ENCODE results near the gene TELO2. TPM values are rescaled to one million over a fixed set of nuclear protein-coding genes. Genes with fewer than 3 reads are reported as not detected.
"Not testable (repeated sequence)": the region's sequence is repeated elsewhere in the genome, so short reads cannot be mapped to it uniquely, and the experiment has no call there.

The TELO2 gene
- total RNA-seq, 1 donor from 2014 or later, result 49.8 TPM

DNA sequence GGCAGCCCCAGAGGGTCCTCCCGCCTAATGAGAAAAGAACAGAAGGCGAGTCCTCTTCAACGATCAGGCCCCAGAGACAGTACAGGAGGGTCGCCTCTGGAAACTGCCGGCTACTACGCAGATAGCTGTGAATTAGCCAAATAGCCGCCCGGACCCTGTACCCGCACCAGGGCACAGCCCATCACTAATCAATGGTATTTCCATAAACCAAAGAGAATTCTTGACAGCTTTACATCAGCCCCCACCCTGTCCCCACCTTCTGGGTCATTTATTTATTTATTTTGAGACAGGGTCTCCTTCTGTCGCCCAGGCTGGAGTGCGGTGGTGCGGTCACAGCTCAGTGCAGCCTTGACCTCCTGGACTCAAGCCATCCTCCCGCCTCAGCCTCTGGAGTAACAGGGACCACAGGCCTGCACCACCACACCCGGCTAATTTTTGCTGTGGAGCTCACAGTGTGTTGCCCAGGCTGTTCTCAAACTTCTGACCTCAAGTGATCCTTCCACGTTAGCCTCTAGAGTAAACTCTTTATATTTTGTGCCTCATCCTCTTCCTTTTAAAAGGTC, 17.5 kb upstream of the TELO2 start:
- no peak for DNase-seq (ENCODE audit: low spot score)

DNA sequence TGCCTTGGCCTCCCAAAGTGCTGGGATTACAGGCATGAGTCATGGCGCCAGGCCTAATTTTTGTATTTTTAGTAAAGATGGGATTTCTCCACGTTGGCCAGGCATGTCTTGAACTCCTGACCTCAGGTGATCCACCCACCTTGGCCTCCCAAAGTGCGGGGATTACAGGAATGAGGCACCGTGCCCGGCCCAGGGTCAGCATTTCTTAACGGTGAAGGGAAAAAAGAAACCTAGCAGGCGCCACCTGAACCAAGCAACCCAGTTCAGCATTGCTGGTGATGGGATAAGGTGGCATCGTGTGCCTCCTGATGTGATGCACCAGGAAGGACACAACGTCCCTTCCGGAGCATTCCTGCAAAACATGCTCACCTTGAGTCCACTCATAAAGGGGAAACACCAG, 16.1 kb upstream of the TELO2 start:
- no peak for DNase-seq (ENCODE audit: low spot score)

DNA sequence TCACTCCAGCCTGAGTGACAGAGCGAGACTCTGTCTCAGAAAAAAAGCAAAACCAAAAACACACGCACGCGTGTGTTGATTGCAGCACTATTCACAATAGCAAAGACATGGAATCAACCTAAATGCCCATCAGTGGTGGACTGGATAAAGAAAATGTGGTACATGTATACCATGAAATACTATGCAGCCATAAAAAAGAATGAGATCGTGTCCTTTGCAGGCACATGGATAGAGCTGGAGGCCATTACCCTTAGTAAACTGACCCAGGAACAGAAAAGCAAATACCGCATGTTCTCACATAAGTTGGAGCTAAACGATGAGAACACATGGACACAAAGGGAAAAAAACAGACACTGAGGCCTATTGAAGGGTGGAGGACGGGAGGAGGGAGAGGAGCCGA, 14.2 kb upstream of the TELO2 start:
- DNase-seq (ENCODE audit: low spot score), result not testable (repeated sequence)

DNA sequence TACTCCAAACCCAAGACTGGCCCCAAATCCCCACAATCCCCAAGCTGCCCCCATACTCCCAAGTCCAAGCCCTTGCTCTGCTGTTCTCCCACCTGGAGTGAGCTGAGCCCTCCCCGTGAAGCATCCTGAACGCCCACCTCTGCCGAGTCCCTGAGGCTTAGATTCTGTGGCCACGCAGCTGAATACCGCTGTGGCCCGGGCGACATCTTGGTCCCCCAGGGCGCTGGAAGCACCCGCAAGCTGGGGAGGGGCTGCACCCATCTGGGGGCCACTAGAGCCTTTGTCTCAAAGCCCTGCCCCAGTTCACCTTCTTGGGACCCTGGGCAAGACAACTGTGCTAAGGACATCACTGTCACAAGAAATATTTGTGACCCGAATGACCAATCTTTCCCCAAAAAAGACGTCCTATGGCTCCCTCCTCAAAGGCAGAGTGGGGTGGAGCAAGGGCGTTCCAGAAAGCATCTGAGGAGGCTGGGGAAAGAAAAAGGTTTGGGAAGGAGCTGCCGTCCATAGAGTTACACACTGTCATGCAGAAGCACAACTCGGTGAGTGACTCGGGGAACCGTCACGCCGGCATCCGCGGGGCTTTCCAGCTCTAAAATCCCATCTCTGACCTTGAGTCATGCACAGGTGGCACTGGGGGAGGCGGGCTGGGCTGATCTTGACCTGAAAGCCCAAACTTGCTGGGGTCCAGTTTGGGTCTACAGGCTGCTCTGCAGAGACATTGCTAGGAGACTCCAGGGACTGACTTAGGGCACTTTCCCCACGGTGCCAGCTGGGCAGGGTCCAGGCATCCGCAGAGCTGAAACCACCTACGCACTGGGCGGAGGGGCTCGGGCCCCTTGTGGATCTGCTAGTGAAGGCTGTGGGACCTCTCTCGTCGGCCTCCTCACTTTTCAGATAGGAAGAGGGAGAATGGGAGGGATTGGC, 11.0 kb upstream of the TELO2 start:
- DNase-seq (ENCODE audit: low spot score), result no peak

DNA sequence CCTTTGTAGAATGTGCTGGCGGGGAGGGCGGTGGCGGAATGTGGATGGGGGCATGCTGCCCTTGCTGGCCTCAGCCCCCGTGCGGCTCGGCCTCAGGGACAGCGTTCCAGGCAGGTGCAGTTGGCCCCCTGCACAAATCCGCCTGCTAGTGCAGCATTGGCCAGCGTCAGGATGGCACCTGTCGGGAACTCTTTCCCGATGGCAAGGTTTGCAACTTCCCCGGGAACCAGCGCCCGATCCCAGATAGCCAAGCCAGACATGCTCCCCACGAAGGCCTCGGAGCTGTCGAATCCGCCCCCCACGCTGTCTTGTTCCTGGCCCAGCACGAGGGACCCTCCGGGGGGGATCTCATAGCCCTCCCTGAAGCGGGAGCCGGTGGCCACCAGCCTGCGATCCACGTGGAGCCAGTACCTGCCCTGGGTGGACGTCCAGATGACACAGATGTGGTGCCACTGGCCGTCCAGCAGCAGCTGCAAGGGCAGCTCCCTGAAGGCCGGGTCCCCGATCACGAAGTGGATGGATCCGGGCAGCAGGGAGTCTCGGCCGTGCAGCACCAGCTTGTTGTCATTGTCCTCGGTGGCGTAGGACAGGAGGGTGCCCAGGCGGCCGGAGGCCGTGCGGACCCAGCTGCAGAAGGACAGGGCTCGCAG, 7.2 kb upstream of the TELO2 start:
- DNase-seq (ENCODE audit: low spot score), result no peak

- DNase-seq (ENCODE audit: low spot score), result no peak
Measured at GRCh38 chr16:1486551-1487390, 6.4 kb upstream of the TELO2 start.

DNA sequence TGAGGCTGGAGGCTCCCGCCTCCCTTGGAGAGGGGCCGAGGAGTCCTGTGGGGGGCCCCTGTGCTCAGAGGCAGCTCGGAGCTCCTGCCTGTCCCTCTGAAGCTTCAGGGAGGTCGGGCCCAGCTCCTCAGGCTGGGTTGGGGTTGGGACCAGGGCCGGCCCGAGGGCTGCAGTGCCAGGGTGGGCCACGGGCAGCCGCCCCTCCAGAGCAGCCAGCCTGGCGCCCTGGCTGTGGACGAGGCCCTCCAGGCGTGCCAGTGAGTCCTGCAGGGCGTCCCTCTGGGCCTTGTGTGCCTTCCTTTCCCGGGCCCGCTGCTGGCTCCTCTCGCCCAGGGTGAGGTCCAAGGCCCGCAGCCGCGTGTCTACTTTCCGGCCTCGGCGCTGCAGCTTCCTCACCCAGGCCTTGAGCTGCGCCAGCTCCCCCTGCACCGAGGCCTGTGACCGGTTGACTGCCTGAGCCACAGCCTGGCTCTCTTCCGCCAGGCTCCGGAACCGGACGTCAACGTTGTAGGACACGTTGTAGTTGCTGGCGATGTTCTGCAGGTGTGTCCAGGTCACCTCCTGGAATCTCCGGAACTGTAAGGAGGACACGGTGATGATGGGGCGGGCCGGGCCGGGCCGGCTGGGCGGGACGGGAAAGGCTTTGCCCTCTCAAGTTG, 5.6 kb upstream of the TELO2 start:
- DNase-seq (ENCODE audit: low spot score), result no peak

- DNase-seq (ENCODE audit: low spot score), result no peak
Measured at GRCh38 chr16:1488054-1488601, 5.0 kb upstream of the TELO2 start.

- DNase-seq (ENCODE audit: low spot score), result no peak
Measured at GRCh38 chr16:1488619-1489018, 4.5 kb upstream of the TELO2 start, which contains the start of gene PTX4. PTX4 (minus strand) TSS chr16:1488944; CDS start chr16:1488909, 35 bp downstream.

- DNase-seq (ENCODE audit: low spot score), result no peak
Measured at GRCh38 chr16:1489077-1489476, 4.1 kb upstream of the TELO2 start.

DNA sequence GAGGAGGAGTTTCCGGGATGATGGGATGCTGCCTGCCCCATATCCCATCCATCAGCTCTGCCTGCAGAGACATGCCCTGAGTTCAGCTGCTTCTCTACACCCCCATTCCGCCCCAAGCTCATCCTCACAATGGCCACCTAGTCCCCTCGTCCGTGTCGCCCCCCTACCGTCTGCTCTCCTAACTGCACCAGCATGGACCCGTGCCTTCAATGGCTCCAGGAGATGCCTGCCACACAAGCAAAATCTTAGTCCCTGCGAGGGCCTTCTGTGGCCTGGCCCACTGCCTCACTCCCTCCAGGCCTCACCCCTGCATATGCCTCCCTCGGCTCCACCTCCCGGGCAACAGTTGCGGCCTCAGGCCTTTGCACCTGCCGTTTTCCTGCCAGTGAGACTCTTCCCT, 1.8 kb upstream of the TELO2 start:
- no peak for DNase-seq (ENCODE audit: low spot score)

DNA sequence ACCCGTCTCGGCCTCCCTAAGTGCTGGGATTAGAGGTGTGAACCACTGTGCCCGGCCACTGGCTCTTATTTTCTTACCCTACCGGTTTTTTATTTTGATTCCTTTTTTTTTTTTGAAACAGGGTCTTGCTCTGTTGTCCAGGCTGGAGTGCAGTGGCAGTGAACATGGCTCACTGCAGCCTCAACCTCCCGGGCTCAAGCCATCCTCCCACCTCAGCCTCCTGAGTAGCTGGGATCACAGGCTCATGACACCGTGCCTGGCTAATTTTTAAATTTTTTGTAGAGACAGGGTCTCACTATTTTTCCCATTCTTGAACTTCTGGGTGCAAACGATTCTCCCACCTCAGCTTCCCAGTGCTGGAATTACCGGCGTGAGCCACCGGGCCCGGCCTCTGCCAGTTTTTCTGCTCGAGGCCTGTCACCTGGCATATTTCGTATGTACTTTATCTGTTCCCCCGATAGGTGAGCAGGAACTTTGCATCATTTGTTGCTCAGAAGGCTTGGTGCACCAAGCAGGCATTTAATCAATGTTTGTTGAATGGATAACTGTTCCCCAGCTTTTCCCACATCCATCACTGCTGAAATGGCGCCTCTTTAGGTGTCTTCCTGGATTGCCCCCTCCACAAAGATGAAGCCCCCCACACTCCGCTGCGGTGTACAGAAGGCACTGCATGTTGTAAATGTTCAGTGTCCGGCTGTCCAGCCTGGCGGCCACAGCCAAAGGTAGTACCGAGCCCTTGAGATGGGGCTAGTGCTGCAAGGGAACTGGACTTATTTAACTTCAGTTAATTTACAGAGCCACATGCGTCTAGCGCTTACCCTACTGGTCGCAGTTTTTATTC, 858 bp upstream of the TELO2 start:
- DNase-seq (ENCODE audit: low spot score), result no peak

GRCh38 chr16:1493746-1494094, 560 bp downstream of the TELO2 start:
- DNase-seq (ENCODE audit: low spot score), result no peak

GRCh38 chr16:1494129-1494640, 1.0 kb downstream of the TELO2 start:
- no peak for DNase-seq (ENCODE audit: low spot score)

GRCh38 chr16:1494711-1495110, 1.6 kb downstream of the TELO2 start:
- DNase-seq (ENCODE audit: low spot score), result no peak

GRCh38 chr16:1495211-1495888, 2.2 kb downstream of the TELO2 start:
- no peak for DNase-seq (ENCODE audit: low spot score)

GRCh38 chr16:1495889-1496262, 2.7 kb downstream of the TELO2 start:
- no peak for DNase-seq (ENCODE audit: low spot score)

DNA sequence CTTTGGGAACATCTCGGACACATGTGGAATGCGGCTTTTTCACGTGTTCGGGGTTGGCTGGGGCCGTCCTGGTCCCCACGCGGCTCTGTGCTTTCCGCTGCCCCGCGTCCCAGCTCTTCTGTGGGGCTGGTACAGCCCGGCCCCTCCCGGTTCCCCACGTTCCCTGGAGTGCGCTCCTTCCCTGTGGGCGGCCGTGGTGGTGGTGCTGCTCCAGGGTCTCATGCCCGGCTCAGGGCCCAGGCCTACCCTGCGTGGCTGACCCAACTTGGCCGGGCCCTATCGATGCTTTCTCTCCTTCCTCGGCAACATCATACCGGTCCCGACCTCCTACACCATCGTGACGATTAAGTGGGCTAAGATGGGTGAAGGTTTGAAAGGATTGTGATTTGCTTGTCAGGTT, 3.3 kb downstream of the TELO2 start:
- DNase-seq (ENCODE audit: low spot score), result no peak

DNA sequence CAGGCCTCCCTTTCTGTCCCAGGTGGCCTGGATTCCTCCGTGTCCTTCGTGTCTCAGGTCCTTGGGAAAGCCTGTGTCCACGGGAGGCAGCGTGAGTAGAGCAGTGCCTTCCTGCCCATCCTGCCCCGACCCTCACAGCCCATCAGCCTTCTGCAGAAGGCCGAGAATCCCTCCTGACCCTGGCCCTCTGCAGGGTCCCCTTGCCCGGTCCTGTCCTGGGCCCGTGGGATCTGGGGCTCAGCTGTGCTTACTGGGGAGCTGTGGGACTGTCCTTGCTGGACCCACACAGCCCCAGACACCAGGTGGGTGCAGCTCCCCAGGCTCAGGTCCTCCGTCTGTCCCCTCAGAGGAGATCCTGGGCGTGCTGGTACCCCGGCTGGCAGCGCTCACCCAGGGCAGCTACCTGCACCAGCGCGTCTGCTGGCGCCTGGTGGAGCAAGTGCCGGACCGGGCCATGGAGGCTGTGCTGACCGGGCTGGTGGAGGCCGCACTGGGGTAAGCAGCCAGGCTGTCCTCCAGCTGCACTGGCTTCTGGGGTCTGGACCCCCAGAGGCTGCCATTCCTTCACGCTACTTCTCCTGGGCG, 3.9 kb downstream of the TELO2 start:
- no peak for DNase-seq (ENCODE audit: low spot score)

Data from mucosa of gallbladder (tissue), 1 donor.